Right lobe of liver (tissue), 6 donors: ENCODE data around the gene GUK1. TPM values are rescaled to one million over a fixed set of nuclear protein-coding genes. Genes with fewer than 3 reads are reported as not detected.

Experiments used
- ATAC-seq, 4 donors: fragments of 200-7000 bp; cut with Tn5 transposase; one replicate each; pipeline ENCODE4 v1.9.1; 2020; ENCODE audit warnings: mild to moderate bottlenecking in 4 of 4, moderate library complexity in 4 of 4
- DNase-seq, 3 donors: peaks; one replicate each; pipeline ENCODE4 v3.0.0-alpha.2; 2020
- H3K27ac ChIP-seq, 3 donors: fragments of 200-600 bp; one replicate each; pipeline ENCODE4 v1.8.0; 2022
- H3K27me3 ChIP-seq, 2 donors: fragments of 200-600 bp; one replicate each; pipeline ENCODE4 v1.8.0; 2022
- H3K36me3 ChIP-seq, 4 donors: fragments of 200-600 bp; sonication (generic) in 1 of 4; one replicate each; pipeline versions ENCODE4 v1.5.1 to v1.8.0; 2017 to 2022; ENCODE audit warnings: control low read depth in 1 of 4
- H3K4me1 ChIP-seq, 4 donors: fragments of 200-600 bp; sonication (generic) in 1 of 4; one replicate each; pipeline versions ENCODE4 v1.5.1 to v1.8.0; 2017 to 2022; ENCODE audit warnings: control low read depth in 1 of 4
- H3K4me3 ChIP-seq, 3 donors: fragments of 200-600 bp; one replicate each; pipeline ENCODE4 v1.8.0; 2022
- H3K9me3 ChIP-seq, 4 donors: fragments of 200-600 bp; sonication (generic) in 1 of 4; one replicate each; pipeline versions ENCODE4 v1.5.1 to v1.8.0; 2017 to 2022; ENCODE audit warnings: control low read depth in 1 of 4
- POLR2A ChIP-seq: fragments of 450-650 bp; IDR thresholded peaks from one replicate; pipeline ENCODE4 v1.6.1; 2017; ENCODE audit warnings: antibody characterized with exemption, mild to moderate bottlenecking
- WGBS: methylation state at CpG from one replicate; pipeline ENCODE4 v1.1.6; 2018; ENCODE audit warnings: low coverage, low lambda C conversion rate; ENCODE audit not compliant: insufficient coverage; ENCODE audit errors: missing lambda C conversion rate; 5-methylcytosine and 5-hydroxymethylcytosine counted together
- intact Hi-C, 2 donors: fragments of 100-400 bp; cut with DNase I; formaldehyde crosslinking; loops; one replicate each; pipeline versions ENCODE4 v1.11.2 to v1.14.1; 2022
- total RNA-seq, 6 experiments: library from RNA; depleted of rRNA in 2 of 6; stranded (reverse); fragments of >200 nt in 2 of 6; fragmentation: NEBNext Ultra II Directional in 3 of 6; extraction: Animal tissue kit (Norgen Biotek cat#: 25700) in 3 of 6; gene quantifications; one replicate each; pipeline versions ENCODE4 v1.1.0 to v1.2.4, GENCODE V29; 2016 to 2023
- TF ChIP-seq, protein P1 (sequence below), 4 donors: fragments of 200-600 bp in 3 of 4; fragments of 450-650 bp in 1 of 4; IDR thresholded peaks; one replicate each; pipeline versions ENCODE4 v1.5.1 to v1.8.0; 2016 to 2022; ENCODE audit warnings: antibody characterized with exemption in 4 of 4, mild to moderate bottlenecking in 2 of 4
- donor health status: DM: no; HTN: yes; CAD: no.
- donor health status: DM: no; HTN: no; CAD: no.
- donor health status: DM: no; HTN: no; CAD: no.
- donor health status: DM: no; HTN: yes; CAD: no.
- donor health status: DM: no; HTN: yes; CAD: no.

The GUK1 gene
- total RNA-seq, 6 experiments from 2014 or later: 78.0 to 235 (median 108) TPM

GRCh38 chr1:228152097-228152917 is 12.2 kb downstream of the GUK1 start:
- DNase-seq (peak in 1 of 3 donors; percentile 50), ATAC-seq (no peak)
- intact Hi-C loops: no loop called here
- TF ChIP-seq, protein P1, sequence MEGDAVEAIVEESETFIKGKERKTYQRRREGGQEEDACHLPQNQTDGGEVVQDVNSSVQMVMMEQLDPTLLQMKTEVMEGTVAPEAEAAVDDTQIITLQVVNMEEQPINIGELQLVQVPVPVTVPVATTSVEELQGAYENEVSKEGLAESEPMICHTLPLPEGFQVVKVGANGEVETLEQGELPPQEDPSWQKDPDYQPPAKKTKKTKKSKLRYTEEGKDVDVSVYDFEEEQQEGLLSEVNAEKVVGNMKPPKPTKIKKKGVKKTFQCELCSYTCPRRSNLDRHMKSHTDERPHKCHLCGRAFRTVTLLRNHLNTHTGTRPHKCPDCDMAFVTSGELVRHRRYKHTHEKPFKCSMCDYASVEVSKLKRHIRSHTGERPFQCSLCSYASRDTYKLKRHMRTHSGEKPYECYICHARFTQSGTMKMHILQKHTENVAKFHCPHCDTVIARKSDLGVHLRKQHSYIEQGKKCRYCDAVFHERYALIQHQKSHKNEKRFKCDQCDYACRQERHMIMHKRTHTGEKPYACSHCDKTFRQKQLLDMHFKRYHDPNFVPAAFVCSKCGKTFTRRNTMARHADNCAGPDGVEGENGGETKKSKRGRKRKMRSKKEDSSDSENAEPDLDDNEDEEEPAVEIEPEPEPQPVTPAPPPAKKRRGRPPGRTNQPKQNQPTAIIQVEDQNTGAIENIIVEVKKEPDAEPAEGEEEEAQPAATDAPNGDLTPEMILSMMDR (IDR thresholded peaks at IDR 0.05): no peak
- no peak for TF ChIP-seq POLR2A
- Histone ChIP-seq H3K9me3 (no peaks in the 10 kb centered on the region), H3K27ac (no peak overlapping the region), H3K27me3 (no peaks in the 10 kb centered on the region), H3K4me3 (no peak overlapping the region), H3K4me1 (no peaks in the 10 kb centered on the region), H3K36me3 (peaks cover 0 to 9% (median under 1%) of the 10 kb centered on the region in 4 donors)
- WGBS: 94% methylated on average over 6 of the region's 19 CpGs

DNA sequence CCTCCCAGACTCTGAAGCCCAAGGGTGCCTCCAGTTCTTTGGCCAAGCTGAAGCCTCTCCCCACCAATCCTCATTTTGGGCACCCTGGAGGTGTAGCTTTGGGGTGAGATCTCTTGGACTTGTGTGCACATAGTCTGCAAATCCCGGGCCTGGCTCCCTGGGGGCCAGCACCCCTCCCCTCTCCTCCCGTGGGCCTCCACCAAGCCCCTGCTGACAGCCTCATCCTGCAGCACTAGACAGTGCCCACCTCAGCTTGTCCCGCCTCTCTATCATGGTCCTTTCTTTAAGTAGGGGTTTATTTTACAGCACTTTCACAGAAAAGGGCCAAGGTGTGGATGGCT is 12.8 kb downstream of the GUK1 start:
- intact Hi-C loops: no loop called here
- Histone ChIP-seq H3K4me1 (no peaks in the 10 kb centered on the region), H3K27me3 (no peaks in the 10 kb centered on the region), H3K27ac (no peak overlapping the region), H3K36me3 (peaks cover 0 to 6% (median under 1%) of the 10 kb centered on the region in 4 donors), H3K9me3 (no peaks in the 10 kb centered on the region), H3K4me3 (no peak overlapping the region)
- 66% methylated on average over 3 of the region's 3 CpGs for WGBS
- DNase-seq: peak in 1 of 3 donors; percentile 33
- ATAC-seq: no peak
- TF ChIP-seq, protein P1 (IDR thresholded peaks at IDR 0.05): no peak
- no peak for TF ChIP-seq POLR2A

DNA sequence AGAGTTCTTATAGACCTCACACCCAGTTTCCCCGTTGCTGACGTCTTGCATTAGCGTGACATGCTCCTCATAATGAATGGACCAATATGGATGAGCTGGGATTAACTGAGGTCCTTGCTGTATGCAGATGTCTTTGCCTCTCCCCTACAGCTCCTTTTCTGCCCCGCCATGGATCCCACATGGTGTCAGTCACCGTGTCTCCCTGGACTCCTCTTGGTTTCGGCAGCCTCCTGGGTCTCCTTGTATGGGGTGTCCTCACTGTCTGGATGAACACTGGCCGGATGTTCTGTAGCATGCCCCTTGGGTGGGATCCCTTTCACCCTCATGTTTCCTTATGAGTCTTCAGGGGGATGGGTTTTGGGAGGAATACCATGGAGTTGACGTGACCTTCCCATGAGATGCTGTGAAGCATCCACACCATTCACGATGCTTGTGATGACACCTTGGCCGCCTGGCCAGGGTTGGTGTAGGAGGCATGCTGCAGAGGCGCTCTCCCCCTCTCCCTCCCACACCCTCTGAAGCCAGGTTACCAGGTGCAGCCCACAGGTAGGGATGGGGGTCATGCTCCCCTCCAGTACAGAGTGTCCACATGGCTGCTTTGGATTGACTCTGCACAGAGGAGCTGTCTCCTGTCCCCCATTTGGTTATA is 14.1 kb downstream of the GUK1 start:
- no peaks in the 10 kb centered on the region for H3K4me1 ChIP-seq
- H3K27ac ChIP-seq: no peak overlapping the region
- 90% methylated on average over 5 of the region's 11 CpGs for whole genome bisulfite sequencing
- H3K36me3 ChIP-seq: no peaks in the 10 kb centered on the region
- H3K9me3 ChIP-seq: no peaks in the 10 kb centered on the region
- ATAC-seq (no peak), DNase-seq (peak in 1 of 3 donors; percentile 24)
- no peak overlapping the region for H3K4me3 ChIP-seq
- intact Hi-C loops: no loop called here
- no peaks in the 10 kb centered on the region for H3K27me3 ChIP-seq
- TF ChIP-seq, protein P1 (IDR thresholded peaks at IDR 0.05): no peak
- TF ChIP-seq POLR2A: no peak

- DNase-seq (peak in 1 of 3 donors; percentile 38), ATAC-seq (no peak)
- no peak overlapping the region for H3K4me3 ChIP-seq
- H3K9me3 ChIP-seq: no peaks in the 10 kb centered on the region
- H3K36me3 ChIP-seq: no peaks in the 10 kb centered on the region
- intact Hi-C loops: no loop called here
- no peak overlapping the region for H3K27ac ChIP-seq
- TF ChIP-seq POLR2A: no peak
- TF ChIP-seq, protein P1 (IDR thresholded peaks at IDR 0.05): no peak
- H3K4me1 ChIP-seq: no peaks in the 10 kb centered on the region
- H3K27me3 ChIP-seq: no peaks in the 10 kb centered on the region
- 79% methylated on average over 10 of the region's 20 CpGs for WGBS
Measured at GRCh38 chr1:228154670-228155571, 14.8 kb downstream of the GUK1 start.
